Dermis microvascular lymphatic vessel endothelial cell (primary cell): Measurements from ENCODE around the gene IGF2R. TPM values are rescaled to one million over a fixed set of nuclear protein-coding genes. Genes with fewer than 3 reads are reported as not detected.

Source experiments
- DNase-seq, 2 donors: peaks; one replicate each; pipeline versions ENCODE4 v3.0.0 to v3.0.0-alpha.2; 2010; ENCODE audit warnings: low read depth in 2 of 2
- total RNA-seq: library from RNA; depleted of rRNA; stranded (reverse); fragments of >200 nt; gene quantifications from 2 replicates; pipeline ENCODE4 v1.2.1, GENCODE V29; 2014

IGF2R gene
- total RNA-seq, 1 donor from 2014 or later: 81.4 TPM

DNA sequence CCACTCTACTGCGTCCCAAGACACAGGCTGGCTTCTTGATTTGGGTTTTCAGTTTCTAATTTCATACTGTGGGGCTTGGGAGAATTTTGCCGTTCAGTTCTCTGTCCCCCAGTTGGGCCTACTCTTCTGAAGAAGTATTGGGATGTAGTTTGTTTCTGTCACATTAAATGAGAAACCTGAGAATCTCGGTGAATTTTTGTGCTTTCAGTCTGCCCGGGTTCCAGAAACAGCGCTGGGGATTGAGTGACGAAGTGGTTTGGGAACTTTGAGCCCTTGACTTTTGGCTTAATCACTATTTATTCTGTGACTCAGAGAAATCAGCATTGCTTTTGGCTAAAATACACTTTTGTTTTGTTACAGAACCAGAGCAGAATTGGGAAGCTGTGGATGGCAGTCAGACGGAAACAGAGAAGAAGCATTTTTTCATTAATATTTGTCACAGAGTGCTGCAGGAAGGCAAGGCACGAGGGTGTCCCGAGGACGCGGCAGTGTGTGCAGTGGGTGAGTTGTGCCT, 74.0 kb downstream of the IGF2R start:
- no peak for DNase-seq

DNA sequence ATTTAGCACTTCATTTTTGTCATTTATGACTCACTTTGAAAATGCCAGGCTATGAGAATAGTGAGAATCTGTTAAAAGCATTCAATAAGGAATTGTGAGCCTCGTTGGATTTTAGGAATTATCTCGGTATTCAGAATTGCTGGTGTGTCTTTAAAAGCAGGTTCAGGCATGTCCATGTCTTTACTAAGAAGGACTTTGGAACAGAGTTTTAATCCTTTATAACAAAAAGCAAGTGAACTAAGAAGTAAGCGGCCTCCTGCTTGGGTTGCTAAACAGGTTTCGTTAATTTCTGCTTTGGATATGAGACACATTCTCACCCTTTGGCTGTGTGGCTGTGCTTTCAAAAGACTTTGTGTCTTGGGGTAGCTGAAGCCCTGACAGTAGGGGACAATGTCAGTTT, 74.9 kb downstream of the IGF2R start:
- no peak for DNase-seq

DNA sequence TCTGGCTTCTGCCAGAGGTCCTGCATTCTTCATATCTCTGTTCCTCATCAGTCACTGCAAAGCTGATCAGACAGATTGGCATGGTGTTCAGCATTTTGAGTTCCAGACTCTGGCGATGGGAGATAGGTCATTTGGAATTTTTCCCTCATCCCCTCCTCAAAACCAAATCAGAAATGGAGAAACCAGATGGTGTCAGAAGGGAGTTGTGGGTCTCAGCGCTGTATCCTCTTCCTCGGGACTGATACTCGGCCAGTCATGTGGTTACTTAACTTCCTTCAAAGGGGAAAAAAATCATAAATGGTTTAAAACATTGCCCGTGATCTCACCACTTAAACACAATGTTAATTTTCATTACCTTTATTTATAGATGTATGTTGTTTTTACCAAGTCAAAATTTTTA, 75.8 kb downstream of the IGF2R start:
- DNase-seq: no peak

DNA sequence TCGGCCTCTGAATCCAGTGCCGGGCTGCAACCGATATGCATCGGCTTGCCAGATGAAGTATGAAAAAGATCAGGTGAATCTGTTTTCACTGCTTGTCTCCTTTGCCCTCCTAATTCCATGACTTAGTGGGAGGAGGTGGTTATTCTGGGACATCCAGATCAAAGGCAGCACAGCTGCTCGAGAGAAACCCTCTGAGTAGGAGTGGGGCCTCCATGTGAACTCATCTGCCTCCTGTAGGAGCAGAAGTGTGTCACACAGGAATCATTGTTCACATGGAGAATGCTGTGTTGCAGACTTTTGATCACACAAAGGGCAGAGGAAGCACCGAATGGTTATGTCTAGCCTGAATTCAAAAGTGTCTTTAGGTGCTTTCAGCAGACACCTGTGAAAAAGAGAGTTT, 79.6 kb downstream of the IGF2R start:
- DNase-seq: no peak

DNA sequence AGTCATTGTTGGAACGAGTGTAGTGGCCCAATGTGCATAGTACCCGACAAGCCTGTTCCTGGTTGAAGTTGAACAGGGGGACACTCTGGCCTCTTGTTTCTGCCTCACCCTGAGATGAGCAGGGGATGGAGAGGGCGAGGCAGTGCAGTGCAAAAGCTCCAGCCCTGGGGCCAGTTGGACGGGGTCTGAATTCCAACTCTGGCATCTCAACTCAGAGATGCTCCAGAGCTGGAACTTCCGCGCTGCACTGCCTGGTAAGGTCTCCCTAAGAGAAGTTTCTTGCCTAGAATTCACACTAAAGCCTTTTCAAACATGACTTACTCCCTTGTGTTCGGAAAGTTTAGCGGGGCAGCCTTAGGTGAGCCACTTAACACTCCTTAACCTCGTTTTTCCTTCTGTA, 80.5 kb downstream of the IGF2R start:
- no peak for DNase-seq

DNA sequence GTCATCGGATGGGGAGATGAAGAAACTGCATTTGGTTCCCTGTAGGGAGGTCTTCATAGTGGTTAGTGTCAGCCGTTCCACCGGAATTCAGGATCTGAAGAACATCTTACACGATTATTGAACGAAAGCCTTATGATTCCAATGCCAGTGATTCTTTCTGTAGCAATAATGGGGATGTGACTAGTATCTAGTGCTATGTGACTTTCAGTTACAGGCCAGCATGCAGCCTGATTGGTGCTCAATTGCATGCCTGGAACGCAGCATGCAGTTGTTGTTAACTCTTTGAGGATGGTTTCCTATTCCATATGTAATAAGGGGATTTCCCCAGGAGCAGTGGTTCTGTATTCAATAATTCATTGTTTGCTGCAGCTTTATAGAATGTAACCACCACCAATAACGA, 81.1 kb downstream of the IGF2R start:
- no peak for DNase-seq

DNA sequence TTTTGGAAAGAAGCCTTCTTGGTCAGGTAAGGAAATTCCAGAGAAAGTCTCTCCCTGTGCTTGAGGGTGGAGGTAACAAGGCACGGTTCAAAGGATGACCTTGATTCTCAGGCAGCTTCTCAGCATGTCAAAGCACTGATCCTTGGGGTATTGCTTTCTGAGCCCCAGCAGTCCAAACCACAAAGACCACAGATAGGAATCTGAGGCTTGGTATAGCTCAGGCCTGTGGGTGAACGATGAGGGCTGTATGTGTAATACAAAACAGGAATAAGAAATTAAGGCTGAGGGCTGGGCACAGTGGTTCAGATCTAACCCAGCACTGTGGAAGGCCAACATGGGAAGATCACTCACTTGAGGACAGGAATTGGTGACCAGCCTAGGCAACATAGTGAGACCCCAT, 82.5 kb downstream of the IGF2R start:
- DNase-seq: no peak

DNA sequence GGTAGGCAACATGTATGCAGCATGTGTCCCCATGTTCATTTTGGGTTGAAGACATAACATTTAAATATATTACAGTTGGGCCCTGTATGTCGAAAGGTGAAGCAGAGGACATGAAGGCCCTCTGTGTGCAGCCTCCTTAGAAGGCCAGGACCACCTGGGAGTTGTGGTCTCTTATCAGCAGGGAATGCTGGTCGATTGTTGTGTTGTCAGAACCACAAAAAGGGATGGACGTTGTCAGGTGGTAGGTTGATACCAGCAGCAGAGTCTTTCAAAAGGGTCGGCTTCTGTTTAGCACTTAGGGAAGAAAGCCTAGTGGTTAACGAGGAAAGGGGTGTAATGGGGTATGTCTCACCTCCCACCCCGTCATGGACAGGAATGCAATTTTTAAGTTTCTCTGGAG, 85.4 kb downstream of the IGF2R start:
- no peak for DNase-seq

DNA sequence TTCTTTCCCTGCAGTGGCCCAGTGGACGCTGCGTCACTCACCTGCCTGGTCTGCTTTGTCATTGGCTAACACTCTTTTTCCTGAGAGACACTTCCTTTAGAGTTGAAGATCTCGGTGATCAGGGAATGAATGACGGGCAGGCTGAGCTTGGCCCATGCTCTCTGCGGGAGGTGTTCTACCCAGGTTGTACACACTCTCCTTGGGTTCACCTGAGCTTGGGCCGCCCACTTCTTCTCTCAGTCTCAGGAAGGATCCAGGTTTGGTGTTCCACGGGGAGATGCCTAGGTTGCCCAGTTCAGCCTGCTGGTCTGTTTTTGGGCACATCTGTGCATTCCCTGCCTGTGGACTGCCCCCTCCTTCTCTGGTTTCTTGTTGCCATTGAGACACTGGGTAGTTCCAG, 86.0 kb downstream of the IGF2R start:
- DNase-seq: no peak

DNA sequence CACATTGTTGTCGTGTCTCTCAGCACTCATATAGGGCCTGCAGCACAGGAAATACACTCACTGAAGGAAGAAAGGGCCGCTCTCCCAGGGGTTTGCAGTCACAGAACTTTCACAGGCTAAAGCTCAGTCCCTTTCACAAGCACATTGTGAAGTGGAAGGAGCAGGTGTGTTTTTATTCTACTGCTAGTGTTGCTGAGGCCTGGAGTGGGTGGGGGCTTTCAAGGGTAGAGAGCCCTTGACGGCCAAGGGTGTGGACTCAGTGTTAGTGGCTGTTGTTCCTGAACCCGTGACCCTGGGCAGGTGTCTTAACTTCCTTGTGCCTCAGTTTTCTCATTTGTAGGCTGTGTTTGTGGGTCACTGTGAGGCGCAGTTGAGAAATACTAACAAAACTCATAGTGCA, 86.5 kb downstream of the IGF2R start:
- no peak for DNase-seq

DNA sequence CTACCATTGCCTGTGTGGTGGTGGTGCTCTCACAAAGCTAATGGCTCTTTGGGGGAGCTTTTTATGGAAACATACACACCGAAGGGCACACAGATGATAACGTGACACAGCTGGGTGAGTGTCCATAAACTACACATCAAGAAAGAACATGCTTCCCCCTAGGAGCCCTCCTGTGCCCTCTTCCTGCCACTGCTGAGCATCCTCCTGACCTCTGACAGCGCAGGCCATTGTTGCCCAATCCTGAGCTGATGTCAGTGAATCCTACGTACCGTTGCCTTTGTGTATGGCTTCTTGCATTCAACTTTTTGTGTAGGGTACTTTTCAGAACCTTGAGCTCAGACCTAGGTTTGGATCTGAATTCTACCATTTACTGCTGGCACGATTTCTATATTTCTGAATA, 86.9 kb downstream of the IGF2R start:
- no peak for DNase-seq

DNA sequence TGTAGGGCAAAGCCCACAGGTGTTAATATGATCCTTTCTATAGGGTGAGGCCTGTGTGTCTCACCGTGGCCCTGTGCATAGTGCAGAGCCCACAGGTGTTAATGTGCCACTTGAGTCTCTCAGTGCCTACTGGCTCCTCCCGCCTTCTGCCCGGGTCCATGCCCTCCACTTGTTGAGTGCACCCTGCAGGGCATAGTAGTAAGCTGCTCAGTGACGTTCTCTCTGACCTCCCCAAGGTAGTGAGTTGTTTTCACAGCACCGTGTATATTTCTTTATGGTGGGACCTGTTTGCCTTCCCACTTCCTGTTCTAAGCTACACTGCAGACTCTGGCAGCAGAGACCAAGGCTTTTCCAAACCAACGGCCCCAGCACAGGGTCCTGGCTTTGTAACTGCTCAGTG, 88.2 kb downstream of the IGF2R start:
- no peak for DNase-seq

DNA sequence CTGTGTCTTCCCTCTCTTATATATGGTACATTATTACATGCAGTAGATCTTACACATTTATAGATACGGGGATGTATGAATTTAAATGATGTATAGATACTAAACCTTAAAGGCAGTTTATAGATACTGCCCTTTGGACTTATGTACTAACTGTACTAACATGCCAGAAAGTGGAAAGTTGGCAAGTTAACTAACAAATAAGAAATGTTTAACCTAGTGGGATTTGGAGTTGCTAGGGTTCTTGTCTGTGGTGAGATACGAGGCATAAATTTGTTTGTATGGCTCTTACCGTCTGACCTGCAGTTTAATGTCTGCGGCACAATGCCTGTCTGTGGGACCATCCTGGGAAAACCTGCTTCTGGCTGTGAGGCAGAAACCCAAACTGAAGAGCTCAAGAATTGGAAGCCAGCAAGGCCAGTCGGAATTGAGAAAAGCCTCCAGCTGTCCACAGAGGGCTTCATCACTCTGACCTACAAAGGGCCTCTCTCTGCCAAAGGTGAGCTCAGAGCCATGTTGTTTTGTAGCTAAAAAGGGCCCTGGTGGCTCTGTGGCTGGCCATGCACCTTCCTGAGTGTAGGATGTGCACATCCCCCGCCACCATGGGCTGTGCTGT, 89.8 kb downstream of the IGF2R start:
- no peak for DNase-seq

DNA sequence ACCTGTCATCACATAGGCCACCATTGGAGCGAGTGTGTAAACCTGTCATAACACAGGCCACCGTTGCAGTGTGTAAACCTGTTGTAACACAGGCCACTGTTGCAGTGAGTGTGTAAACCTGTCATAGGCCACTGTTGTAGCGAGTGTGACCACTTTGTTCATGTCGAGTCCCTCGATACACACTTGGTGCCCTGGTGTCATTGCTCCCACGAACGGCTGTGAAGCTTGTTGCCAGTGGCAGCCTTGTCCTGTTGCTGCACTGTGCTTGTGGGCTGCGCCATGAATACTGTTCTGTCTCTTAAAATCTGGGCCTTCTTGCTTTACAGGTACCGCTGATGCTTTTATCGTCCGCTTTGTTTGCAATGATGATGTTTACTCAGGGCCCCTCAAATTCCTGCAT, 91.3 kb downstream of the IGF2R start:
- no peak for DNase-seq

DNA sequence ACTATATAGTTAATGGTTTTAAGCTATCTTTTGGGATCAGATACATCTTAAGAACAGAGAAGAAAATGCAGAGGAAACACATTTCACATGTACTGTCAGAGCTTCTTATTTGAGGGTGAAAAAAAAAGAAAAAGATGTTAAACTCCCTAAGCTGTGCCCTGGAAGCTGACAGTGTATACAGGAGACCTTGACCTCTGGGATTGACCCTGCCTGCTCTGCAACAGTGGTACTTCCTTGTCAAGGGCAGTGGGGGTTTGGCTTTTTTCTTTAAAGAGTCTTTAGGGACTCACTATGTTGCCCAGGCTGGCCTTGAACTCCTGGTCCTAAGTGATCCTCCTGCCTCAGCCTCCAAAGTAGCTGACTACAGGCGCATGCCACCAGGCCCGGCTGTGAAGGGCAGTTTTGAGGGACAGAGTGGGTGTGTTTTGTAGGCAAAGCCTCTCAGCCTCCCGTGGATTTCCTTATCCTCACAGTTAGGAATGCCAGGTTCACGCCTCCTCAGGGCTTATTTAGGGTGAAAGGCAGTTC, 92.1 kb downstream of the IGF2R start:
- no peak for DNase-seq

DNA sequence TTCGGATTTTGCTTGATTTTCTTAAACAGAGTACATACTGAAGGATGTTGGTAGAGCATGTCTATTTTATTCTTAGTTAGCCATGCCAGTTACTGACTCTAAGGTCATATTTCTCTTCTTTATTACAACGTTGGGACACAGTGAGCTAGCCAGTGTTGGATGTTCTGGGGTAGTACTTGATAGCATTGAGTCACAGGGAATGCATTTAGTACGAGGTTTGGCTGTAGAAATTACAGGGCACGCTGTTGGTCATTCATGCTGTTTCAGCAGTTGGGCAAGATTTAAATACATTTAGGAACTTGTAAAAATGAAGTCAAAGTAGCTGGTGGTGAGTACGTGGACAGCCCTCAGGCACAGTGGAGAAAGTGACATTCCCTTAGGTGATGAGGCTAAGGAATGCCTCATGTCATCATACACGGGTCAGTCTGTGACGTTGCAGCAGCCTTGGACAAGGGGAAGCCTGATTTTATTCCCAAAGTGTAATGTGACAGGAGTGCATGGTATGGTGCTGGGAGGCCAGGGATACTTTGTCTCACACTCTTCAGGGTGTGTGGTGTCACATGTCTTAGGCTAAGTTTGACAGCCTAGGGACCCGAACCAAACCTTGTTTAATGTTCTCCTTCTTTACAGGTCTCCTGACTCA, 95.0 kb downstream of the IGF2R start:
- DNase-seq: no peak

DNA sequence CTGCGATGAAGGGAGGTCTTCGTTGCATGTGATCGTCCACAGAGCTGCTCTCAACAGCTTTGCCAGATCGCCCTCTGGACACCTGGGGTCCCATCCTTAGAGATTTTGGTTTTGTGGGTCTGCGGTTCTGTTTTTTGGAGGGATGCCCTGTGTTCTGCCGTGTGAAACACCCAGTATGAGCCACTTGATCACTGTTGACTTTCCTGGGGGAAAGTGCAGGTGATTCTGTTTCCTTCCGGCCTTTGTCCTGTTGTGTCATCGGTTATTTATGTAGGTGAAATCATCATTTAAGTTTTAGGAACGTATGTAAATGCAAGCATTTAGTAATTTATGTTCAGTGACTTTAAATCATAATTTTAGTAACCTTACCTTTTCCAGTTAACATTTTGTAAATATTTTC, 96.3 kb downstream of the IGF2R start:
- DNase-seq: peak; percentile 16 to 50

DNA sequence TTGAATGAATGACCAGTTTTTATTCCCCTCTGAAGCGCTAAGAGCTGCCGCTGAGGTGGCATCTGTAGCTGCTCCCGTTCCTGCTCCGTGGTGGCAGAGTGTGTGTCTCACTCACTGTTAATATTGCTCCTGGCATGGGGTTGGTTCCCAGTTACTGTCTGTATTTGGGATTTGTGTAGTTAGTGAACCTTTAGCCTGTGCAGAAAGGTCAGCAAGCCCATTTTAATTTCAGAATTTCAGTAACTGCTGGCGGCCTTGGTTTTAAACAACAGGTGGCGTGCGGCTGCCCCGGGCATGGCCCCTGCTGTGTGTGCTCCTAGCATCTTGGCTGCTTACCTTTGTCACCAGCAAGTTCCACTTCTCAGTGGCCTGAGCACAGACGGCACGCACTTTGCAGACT, 98.7 kb downstream of the IGF2R start:
- DNase-seq: no peak

DNA sequence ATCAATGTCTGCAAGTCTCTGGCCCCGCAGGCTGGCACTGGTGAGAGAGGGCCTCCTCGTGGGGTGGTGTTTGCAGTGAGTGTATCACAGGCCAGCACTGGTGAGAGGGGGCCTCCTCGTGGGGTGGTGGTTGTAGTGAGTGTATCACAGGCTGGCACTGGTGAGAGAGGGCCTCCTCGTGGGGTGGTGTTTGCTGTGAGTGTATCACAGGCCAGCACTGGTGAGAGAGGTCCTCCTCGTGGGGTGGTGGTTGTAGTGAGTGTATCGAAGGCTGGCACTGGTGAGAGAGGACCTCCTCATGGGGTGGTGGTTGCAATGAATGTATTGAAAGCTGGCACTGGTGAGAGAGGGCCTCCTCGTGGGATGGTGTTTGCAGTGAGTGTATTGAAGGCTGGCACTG, 99.5 kb downstream of the IGF2R start:
- DNase-seq: no peak

DNA sequence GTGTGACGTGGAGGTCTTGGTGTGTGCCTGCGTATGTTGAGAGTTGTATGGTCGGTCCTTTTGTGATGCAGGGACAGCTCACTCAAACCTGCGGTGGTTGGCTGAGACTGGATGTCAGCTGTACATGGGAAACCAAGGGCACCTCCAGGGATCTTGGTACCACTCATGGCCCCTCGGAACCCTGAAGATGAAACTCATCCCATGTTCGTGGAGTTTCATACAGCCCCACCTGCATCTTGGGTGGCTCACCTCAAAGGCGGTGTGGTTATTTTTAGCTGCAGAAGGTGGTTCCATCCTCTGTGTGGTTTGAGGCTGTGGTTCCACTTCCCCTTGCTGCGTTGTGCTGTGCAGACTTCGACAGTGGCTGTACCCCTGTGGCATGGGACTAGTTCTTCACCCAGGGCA, 100.2 kb downstream of the IGF2R start:
- no peak for DNase-seq

DNA sequence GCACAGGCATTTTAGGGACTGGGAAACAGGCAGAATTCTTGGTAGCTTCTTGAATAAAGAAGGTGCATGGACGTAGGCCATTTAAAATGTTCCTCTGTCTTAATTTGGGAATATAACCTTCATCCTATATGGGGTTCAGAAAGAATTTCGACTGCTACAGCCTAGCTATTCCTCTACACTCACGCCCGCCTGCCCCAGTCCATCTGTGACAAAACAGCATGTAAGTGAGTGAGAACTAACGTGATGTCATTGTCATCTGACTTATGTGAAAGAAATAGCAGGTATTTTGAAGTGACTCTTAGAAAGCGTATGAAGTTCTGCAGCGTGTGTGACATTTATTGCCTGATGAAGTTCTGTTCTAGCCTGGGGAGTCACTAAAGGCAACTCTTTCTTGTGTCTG, 100.6 kb downstream of the IGF2R start:
- DNase-seq: no peak

DNA sequence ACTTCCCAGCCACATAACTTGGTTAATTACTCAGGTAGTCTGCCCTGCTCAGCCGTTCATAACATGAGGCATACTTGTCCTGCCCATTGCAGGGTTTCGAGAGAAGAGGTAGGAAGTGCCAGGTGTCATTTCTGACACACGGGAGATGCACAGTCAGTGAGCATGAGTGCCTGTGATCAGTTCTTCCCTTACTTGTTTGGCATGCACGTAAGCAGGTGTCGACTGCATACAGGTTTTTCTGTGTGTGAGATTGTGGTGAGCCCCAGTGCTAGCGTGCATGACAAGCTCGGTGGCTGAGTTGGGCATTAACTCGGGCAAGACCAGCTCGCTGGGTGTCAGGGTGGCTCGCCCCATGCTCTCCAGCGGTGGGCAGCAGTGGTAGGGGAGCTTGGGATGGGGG, 101.5 kb downstream of the IGF2R start:
- no peak for DNase-seq

DNA sequence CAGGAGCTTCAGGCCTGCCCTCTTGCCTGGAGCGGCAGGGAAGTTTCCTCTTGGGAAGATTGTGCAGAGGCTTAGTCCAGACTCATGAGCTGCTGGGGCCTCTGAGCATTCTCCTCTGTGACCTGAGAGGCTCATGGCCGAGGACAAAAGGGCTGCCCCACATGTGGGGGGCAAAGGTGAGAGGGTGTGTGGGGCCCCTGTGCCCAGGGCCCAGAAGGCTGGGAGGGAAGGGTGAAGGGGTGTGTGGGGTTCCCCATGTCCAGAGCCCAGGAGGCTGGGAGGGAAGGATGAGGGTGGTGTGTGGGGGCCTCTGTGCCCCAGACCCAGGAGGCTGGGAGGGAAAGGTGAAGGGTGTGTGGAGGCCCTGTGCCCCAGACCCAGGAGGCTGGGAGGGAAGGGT, 101.9 kb downstream of the IGF2R start:
- no peak for DNase-seq
